Measurements from ENCODE around the gene GRHL1.

The GRHL1 gene

DNA sequence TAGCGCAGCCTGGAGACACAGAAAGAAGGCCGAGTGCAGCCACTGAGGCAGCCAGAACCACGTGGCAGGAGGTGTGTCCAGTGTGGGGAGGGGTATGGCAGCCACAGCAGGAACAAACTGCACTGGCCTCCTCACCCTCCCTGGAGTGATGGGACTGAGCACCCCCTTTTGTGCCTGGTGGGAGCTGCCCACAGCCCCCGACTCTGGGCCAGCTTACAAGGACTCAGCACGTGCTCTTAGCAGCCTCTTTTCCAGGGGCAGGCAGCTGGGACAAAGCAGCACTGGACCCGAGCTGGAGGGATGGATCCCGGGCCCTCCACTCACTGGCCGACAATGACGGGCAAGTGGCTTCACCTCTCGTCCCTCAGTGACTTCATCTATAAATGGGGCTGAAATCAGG, 86.6 kb downstream of the GRHL1 start:
- TF ChIP-seq GATA2 (IDR thresholded peaks at IDR 0.05; ENCODE audit: low read depth, low read length): no peak
- no peak for TF ChIP-seq GATA3 (IDR thresholded peaks at IDR 0.05; ENCODE audit: low read depth, low read length)

DNA sequence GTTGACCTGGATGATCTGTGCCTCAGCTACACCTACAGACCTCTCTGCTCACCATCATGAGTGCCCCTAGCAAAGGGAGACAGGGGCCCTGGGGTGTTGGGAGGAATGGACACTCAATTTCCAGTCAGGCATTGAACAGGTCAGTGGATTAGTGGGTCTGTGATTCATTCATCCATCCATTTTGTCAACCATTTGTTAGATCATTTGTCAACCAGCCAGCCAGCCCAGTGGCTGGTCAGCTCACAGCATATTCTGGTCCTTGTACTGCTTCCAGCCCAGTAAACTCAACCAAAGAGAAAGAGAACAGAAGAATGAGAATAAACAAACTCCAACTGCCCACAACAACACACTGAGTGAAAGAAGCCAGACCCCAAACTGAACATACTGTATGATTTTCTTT, 87.2 kb downstream of the GRHL1 start:
- TF ChIP-seq GATA2 (IDR thresholded peaks at IDR 0.05; ENCODE audit: low read depth, low read length): no peak
- TF ChIP-seq GATA3 (IDR thresholded peaks at IDR 0.05; ENCODE audit: low read depth, low read length): no peak

- no peak for TF ChIP-seq GATA3 (IDR thresholded peaks at IDR 0.05; ENCODE audit: low read depth, low read length)
- no peak for TF ChIP-seq GATA2 (IDR thresholded peaks at IDR 0.05; ENCODE audit: low read depth, low read length)
Measured at GRCh38 chr2:10039658-10040410, 88.3 kb downstream of the GRHL1 start.

GRCh38 chr2:10041711-10042110, 90.2 kb downstream of the GRHL1 start:
- TF ChIP-seq GATA2 (IDR thresholded peaks at IDR 0.05; ENCODE audit: low read depth, low read length) (no peak), GATA3 (IDR thresholded peaks at IDR 0.05; ENCODE audit: low read depth, low read length) (no peak)

GRCh38 chr2:10042301-10043161, 91.0 kb downstream of the GRHL1 start:
- no peak for TF ChIP-seq GATA3 (IDR thresholded peaks at IDR 0.05; ENCODE audit: low read depth, low read length)
- no peak for TF ChIP-seq GATA2 (IDR thresholded peaks at IDR 0.05; ENCODE audit: low read depth, low read length)

DNA sequence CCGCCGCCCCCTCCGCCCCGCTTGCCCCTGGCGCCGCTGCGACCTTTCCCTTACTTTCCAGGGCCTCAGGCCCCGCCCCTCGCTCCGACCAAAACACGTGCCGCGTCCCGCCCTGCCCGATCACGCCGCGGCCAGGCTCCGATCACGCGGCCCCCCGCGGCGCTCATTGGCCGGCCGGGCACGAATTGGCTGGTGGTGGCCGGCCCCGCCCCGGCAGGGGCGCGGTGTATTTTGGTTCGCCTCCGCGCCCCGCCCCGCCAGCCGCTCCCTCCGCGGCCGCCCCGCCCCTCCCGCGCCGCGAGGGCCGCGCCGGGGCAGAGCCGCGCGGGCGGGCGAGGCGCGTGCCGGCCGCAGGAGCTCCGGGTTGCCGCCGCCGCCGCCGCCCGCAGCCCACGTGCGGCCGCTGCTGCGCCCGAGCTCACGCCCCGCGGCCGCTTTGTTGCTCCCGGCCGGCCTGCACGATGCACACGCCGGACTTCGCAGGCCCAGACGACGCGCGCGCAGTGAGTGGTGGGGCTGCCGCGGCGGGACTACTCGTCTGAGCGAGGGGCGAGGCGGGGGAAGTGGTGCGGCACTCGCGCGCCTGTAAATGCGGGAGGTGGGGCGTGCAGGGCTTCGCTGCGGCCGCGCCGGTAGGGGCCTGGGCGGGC, 91.9 kb downstream of the GRHL1 start, which contains the start of gene KLF11:
Gene KLF11, plus strand, starts transcription at position 295 of the 650 bp plus-strand sequence. Its CDS starts 167 bp downstream, at position 462.
- TF ChIP-seq GATA2 (IDR thresholded peaks at IDR 0.05; ENCODE audit: low read depth, low read length) (no peak), GATA3 (IDR thresholded peaks at IDR 0.05; ENCODE audit: low read depth, low read length) (no peak)

GRCh38 chr2:10043906-10044601, 92.6 kb downstream of the GRHL1 start:
- no peak for TF ChIP-seq GATA3 (IDR thresholded peaks at IDR 0.05; ENCODE audit: low read depth, low read length)
- no peak for TF ChIP-seq GATA2 (IDR thresholded peaks at IDR 0.05; ENCODE audit: low read depth, low read length)

GRCh38 chr2:10045561-10046355, 94.3 kb downstream of the GRHL1 start:
- TF ChIP-seq GATA2 (IDR thresholded peaks at IDR 0.05; ENCODE audit: low read depth, low read length): no peak
- no peak for TF ChIP-seq GATA3 (IDR thresholded peaks at IDR 0.05; ENCODE audit: low read depth, low read length)

DNA sequence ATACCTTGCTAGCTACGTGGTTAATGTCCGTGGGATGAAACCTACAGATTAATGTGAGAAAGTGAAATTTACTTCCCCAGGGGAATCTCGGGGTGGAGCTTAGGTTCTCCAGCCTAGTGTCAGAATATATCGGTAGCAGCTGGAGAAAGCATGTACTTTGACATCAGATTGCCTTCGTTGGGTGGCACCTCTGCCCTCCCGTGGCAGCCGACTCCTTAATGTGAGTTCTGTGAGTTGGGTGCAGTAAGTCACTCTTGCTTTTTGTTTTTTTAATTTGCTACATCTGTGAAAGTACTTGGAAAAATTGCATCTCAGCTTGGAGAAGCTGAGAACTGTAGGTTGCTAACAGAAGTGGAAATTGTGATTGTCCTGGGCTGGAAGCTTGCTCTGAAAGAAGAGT, 95.4 kb downstream of the GRHL1 start:
- TF ChIP-seq GATA2 (IDR thresholded peaks at IDR 0.05; ENCODE audit: low read depth, low read length): no peak
- no peak for TF ChIP-seq GATA3 (IDR thresholded peaks at IDR 0.05; ENCODE audit: low read depth, low read length)

DNA sequence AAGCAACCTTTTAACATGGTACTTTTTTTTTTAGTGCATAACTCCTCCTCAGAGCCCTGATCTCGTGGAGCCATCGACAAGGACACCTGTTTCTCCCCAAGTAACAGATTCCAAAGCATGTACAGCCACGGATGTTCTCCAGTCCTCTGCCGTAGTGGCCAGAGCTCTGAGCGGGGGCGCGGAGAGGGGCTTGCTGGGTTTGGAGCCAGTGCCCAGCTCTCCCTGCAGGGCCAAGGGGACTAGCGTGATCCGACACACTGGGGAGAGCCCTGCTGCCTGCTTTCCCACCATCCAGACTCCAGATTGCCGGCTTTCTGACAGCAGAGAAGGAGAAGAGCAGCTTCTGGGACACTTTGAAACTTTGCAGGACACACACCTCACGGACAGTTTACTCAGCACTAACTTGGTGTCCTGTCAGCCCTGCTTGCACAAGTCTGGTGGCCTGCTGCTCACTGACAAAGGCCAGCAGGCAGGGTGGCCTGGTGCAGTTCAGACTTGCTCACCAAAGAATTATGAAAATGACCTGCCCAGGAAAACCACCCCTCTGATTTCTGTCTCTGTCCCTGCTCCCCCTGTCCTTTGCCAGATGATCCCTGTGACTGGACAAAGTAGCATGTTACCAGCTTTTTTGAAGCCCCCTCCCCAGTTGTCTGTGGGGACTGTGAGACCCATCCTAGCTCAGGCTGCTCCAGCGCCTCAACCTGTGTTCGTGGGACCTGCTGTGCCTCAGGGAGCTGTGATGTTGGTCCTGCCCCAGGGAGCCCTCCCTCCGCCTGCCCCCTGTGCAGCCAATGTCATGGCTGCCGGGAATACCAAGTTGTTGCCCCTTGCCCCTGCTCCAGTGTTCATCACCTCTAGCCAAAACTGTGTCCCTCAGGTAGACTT, 96.4 kb downstream of the GRHL1 start:
- TF ChIP-seq GATA3 (IDR thresholded peaks at IDR 0.05; ENCODE audit: low read depth, low read length): no peak
- no peak for TF ChIP-seq GATA2 (IDR thresholded peaks at IDR 0.05; ENCODE audit: low read depth, low read length)

DNA sequence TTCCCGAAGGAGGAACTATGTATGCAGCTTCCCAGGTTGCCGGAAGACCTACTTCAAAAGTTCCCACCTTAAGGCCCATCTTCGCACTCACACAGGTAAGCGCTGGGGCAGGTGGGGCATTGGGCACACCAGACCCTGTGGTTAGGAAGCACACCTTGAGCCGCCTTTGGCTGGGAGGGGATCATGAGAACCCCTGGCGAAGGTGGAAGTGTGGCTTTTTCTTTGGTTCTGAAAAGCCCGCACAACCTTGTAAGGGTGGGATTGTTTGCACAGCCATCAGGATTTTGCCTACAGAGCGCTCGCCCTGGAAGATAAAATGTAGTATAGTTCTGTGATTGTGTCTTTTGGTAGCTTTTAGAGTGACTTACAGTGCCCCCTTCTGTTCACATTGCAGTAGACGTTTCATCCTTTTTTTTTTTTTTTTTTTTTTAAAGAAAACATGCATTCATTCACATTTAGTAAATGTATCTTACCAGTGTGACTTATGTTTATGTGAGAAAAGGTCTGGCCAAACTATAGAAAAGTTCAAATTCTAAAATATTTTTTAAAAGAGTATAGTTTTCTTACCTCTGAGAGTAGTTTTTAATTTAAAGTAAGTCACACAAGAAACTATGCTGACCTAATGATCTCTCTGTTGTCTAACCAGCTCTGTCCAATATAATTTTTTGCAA, 97.1 kb downstream of the GRHL1 start:
- no peak for TF ChIP-seq GATA3 (IDR thresholded peaks at IDR 0.05; ENCODE audit: low read depth, low read length)
